ENCODE results near the gene SPOCD1. TPM values are rescaled to one million over a fixed set of nuclear protein-coding genes. Genes with fewer than 3 reads are reported as not detected.

The SPOCD1 gene
- total RNA-seq, 2 experiments from 2014 or later: not detected

DNA sequence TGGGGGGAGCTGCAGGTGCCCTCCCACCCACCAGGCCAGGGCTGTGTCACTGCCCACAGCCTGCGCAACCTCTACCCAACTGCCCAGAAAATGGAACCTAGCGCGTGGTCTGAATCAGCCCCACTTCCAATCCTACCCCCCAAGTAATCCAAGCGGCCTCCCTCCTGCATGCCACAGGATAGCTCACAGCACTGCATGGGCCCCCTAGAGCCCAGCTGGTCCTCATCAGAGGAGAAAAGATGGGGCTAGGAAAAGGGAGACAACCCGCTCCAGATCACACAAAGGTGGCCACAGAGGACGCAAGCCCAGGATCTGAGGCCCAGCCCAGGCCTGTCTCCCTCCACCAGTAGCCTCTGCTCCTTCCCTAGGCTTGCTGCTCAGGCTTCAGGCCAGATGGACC lies 57.8 kb downstream of the SPOCD1 start:
- H3K4me1 Mint-ChIP-seq: peaks cover 18% of the 10 kb centered on the region
- CTCF ChIA-PET: interaction anchor here (2.3 to 5.0 kb wide), 2 partner anchors 12 to 31 kb away, joined by 12 to 26 read pairs; no protein-coding TSS in a partner anchor
- no peaks in the 10 kb centered on the region for H3K36me3 Mint-ChIP-seq
- ATAC-seq (no peak), DNase-seq (no peak)
- no peaks in the 10 kb centered on the region for H3K9me3 Mint-ChIP-seq (ENCODE audit: low read depth)
- peaks cover 32% of the 10 kb centered on the region for H3K27me3 Mint-ChIP-seq
- no peak overlapping the region for H3K4me3 Mint-ChIP-seq
- no peak overlapping the region for H3K27ac Mint-ChIP-seq

GRCh38 chr1:31757204-31757679 lies 58.6 kb downstream of the SPOCD1 start:
- CTCF ChIA-PET: interaction anchor here (2.3 to 5.0 kb wide), 2 partner anchors 11 to 32 kb away, joined by 12 to 26 read pairs; no protein-coding TSS in a partner anchor
- H3K27me3 Mint-ChIP-seq: peaks cover 29% of the 10 kb centered on the region
- H3K27ac Mint-ChIP-seq: no peak overlapping the region
- no peak overlapping the region for H3K4me3 Mint-ChIP-seq
- H3K9me3 Mint-ChIP-seq (ENCODE audit: low read depth): no peaks in the 10 kb centered on the region
- H3K36me3 Mint-ChIP-seq: no peaks in the 10 kb centered on the region
- no peak for DNase-seq
- peaks cover 23% of the 10 kb centered on the region for H3K4me1 Mint-ChIP-seq
- no peak for ATAC-seq

DNA sequence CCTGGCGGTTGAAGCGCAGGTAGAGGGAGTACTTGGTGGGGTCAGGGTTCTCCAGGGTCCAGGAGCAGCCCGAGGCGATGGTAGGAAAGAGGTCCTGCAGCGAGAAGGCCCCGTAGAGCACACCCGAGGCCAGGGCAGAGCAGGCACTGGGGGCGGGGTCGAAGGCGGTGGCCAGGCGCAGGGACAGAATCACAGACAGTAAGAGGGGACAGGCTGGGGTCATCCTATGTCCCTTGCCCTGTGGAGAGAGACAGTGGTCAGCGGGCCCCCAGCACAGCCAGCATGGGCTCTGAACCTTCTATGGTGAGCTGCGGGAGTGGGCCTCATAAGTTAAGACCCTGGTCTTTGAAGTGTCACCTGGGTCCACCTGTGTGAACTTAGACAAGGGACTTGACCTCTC lies 59.2 kb downstream of the SPOCD1 start:
- H3K36me3 Mint-ChIP-seq: no peaks in the 10 kb centered on the region

GRCh38 chr1:31755850-31756492 lies 59.9 kb downstream of the SPOCD1 start:
- Mint-ChIP-seq H3K27ac (no peak overlapping the region), H3K36me3 (no peaks in the 10 kb centered on the region), H3K27me3 (peaks cover 16% of the 10 kb centered on the region), H3K9me3 (ENCODE audit: low read depth) (no peaks in the 10 kb centered on the region), H3K4me3 (no peak overlapping the region), H3K4me1 (peaks cover 26% of the 10 kb centered on the region)
- no peak for DNase-seq
- no peak for ATAC-seq
- CTCF ChIA-PET: no interaction called here

More for the DNA sequence above, 59.2 kb downstream of the SPOCD1 start:
- no peaks in the 10 kb centered on the region for H3K9me3 Mint-ChIP-seq (ENCODE audit: low read depth)
- DNase-seq (no peak), ATAC-seq (no peak)
- H3K4me1 Mint-ChIP-seq: peaks cover 25% of the 10 kb centered on the region
- peaks cover 22% of the 10 kb centered on the region for H3K27me3 Mint-ChIP-seq
- H3K4me3 Mint-ChIP-seq: no peak overlapping the region
- no peak overlapping the region for H3K27ac Mint-ChIP-seq
- CTCF ChIA-PET: interaction anchor here (5.0 kb wide), 1 partner anchor 32 kb away, joined by 26 read pairs; no protein-coding TSS in a partner anchor

DNA sequence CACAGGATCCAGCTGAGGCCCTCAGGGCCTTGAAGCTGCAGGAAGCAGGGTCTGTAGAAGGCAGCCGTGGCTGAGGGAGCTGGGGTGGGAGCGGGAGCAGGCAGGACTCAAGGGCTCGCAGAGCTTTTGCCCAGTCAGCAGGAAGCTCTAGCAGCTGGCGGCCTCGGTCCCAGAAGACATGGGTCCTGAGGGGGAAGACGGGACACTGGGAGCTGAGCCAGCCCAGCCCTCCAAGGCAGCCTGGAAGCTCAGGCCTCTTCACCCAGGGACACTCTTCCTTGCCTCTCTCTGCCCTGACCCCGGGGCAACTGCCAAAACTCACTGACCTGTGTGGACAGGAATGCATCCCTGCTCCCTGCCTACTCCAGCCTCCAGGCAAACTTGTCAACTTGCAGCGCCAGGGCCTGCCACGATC lies 60.6 kb downstream of the SPOCD1 start:
- Mint-ChIP-seq H3K27ac (no peak overlapping the region), H3K4me1 (peaks cover 33% of the 10 kb centered on the region), H3K9me3 (ENCODE audit: low read depth) (no peaks in the 10 kb centered on the region), H3K27me3 (peaks cover 14% of the 10 kb centered on the region), H3K4me3 (no peak overlapping the region), H3K36me3 (no peaks in the 10 kb centered on the region)
- ATAC-seq: no peak
- DNase-seq: no peak
- CTCF ChIA-PET: no interaction called here

- CTCF ChIA-PET: interaction anchor here (1.2 to 4.5 kb wide), 2 partner anchors 9 to 34 kb away, joined by 5 to 25 read pairs; no protein-coding TSS in a partner anchor
- H3K4me1 Mint-ChIP-seq: peaks cover 39% of the 10 kb centered on the region
Measured at GRCh38 chr1:31754397-31754796, 61.4 kb downstream of the SPOCD1 start.

GRCh38 chr1:31753707-31754349 lies 62.0 kb downstream of the SPOCD1 start:
- ATAC-seq (no peak), DNase-seq (no peak)
- Mint-ChIP-seq H3K9me3 (ENCODE audit: low read depth) (no peaks in the 10 kb centered on the region), H3K27ac (no peak overlapping the region), H3K4me3 (no peak overlapping the region), H3K4me1 (peaks cover 40% of the 10 kb centered on the region), H3K27me3 (peaks cover 9% of the 10 kb centered on the region), H3K36me3 (no peaks in the 10 kb centered on the region)
- CTCF ChIA-PET: interaction anchor here (1.2 to 4.5 kb wide), 3 partner anchors 8 to 35 kb away, joined by 3 to 25 read pairs (median 5); no protein-coding TSS in a partner anchor

More at GRCh38 chr1:31754397-31754796, 61.4 kb downstream of the SPOCD1 start:
- Mint-ChIP-seq H3K36me3 (no peaks in the 10 kb centered on the region), H3K9me3 (ENCODE audit: low read depth) (no peaks in the 10 kb centered on the region), H3K27ac (no peak overlapping the region), H3K4me3 (no peak overlapping the region), H3K27me3 (peaks cover 9% of the 10 kb centered on the region)
- no peak for DNase-seq
- no peak for ATAC-seq

DNA sequence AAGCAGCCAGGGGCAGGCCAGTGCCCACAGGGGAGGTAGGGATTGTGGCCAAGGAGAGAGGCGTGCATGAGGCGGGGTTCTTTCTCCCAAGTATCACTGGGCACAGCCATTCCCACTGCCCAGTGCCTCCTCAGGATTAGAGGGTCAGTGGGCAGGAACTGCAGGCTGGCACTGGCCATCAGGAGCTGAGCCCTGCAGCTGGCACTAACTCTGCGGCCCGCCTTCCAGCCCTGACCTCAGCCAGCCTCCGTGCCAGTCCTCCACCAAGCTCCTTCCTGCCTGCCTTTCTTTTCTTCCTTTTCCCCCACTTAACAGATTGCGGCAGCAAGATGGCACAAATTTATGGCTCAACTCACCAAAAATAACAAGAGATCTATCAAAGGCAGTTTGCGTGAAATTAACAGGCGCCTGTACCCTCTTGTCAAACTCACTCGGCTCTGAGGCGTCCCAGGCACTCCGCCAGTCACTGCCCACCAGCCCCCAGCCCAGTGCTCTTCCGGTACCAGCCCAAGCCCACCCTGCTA lies 62.8 kb downstream of the SPOCD1 start:
- no peak for ATAC-seq
- DNase-seq: no peak
- no peaks in the 10 kb centered on the region for H3K9me3 Mint-ChIP-seq (ENCODE audit: low read depth)
- H3K36me3 Mint-ChIP-seq: no peaks in the 10 kb centered on the region
- CTCF ChIA-PET: interaction anchor here (1.5 to 4.5 kb wide), 2 partner anchors 12 to 36 kb away, joined by 3 to 25 read pairs; no protein-coding TSS in a partner anchor
- no peak overlapping the region for H3K4me3 Mint-ChIP-seq
- H3K27me3 Mint-ChIP-seq: peaks cover 8% of the 10 kb centered on the region
- H3K27ac Mint-ChIP-seq: no peak overlapping the region
- H3K4me1 Mint-ChIP-seq: peaks cover 43% of the 10 kb centered on the region

DNA sequence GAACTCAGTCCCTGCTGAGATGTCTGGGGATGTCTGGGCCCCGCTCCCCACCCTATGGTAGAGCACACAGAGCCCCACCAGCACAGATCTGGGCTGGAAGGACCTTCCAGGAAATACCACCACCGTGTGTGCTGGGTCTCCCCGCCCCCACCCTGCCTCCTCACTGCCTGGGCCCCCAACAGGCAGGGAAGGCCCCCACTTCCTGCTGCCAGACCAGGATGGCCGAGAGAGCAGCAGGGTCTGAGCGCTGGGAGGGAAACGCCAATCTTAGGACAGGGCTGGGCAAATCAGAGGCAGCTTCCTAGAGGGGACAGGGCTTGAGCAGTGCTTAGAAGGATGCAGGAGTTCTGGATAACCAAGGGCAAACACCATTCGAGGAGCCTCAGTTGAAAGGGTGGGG lies 63.6 kb downstream of the SPOCD1 start:
- ATAC-seq: peak; percentile 38

GRCh38 chr1:31751822-31752241 lies 64.0 kb downstream of the SPOCD1 start:
- no peak for DNase-seq
- ATAC-seq: no peak
- H3K27ac Mint-ChIP-seq: peak overlapping the region; percentile 39
- H3K4me1 Mint-ChIP-seq: peaks cover 49% of the 10 kb centered on the region
- no peak overlapping the region for H3K4me3 Mint-ChIP-seq
- H3K27me3 Mint-ChIP-seq: peaks cover 8% of the 10 kb centered on the region
- CTCF ChIA-PET: interaction anchor here (0.7 to 4.5 kb wide), 8 partner anchors 9 to 357 kb away, joined by 3 to 25 read pairs (median 5); partner anchors contain the start of gene PEF1
- no peaks in the 10 kb centered on the region for H3K36me3 Mint-ChIP-seq
- H3K9me3 Mint-ChIP-seq (ENCODE audit: low read depth): no peaks in the 10 kb centered on the region

More for the DNA sequence above, 63.6 kb downstream of the SPOCD1 start:
- peak; percentile 54 for DNase-seq
- Mint-ChIP-seq H3K27me3 (peaks cover 8% of the 10 kb centered on the region), H3K36me3 (no peaks in the 10 kb centered on the region), H3K4me1 (peaks cover 45% of the 10 kb centered on the region), H3K4me3 (no peak overlapping the region), H3K27ac (peak overlapping the region; percentile 39), H3K9me3 (ENCODE audit: low read depth) (no peaks in the 10 kb centered on the region)
- CTCF ChIA-PET: interaction anchor here (0.7 to 4.5 kb wide), 5 partner anchors 9 to 111 kb away, joined by 3 to 25 read pairs (median 6); no protein-coding TSS in a partner anchor

- ATAC-seq: peak; percentile 82
- peaks cover 8% of the 10 kb centered on the region for H3K27me3 Mint-ChIP-seq
- H3K9me3 Mint-ChIP-seq (ENCODE audit: low read depth): no peaks in the 10 kb centered on the region
- H3K4me3 Mint-ChIP-seq: no peak overlapping the region
- CTCF ChIA-PET: interaction anchor here (0.7 to 4.5 kb wide), 7 partner anchors 10 to 358 kb away, joined by 3 to 25 read pairs (median 6); partner anchors contain the start of gene PEF1
- no peaks in the 10 kb centered on the region for H3K36me3 Mint-ChIP-seq
- peak overlapping the region; percentile 62 for H3K27ac Mint-ChIP-seq
- peak; percentile 78 for DNase-seq
- peaks cover 58% of the 10 kb centered on the region for H3K4me1 Mint-ChIP-seq
Measured at GRCh38 chr1:31750858-31751510, 64.8 kb downstream of the SPOCD1 start.

DNA sequence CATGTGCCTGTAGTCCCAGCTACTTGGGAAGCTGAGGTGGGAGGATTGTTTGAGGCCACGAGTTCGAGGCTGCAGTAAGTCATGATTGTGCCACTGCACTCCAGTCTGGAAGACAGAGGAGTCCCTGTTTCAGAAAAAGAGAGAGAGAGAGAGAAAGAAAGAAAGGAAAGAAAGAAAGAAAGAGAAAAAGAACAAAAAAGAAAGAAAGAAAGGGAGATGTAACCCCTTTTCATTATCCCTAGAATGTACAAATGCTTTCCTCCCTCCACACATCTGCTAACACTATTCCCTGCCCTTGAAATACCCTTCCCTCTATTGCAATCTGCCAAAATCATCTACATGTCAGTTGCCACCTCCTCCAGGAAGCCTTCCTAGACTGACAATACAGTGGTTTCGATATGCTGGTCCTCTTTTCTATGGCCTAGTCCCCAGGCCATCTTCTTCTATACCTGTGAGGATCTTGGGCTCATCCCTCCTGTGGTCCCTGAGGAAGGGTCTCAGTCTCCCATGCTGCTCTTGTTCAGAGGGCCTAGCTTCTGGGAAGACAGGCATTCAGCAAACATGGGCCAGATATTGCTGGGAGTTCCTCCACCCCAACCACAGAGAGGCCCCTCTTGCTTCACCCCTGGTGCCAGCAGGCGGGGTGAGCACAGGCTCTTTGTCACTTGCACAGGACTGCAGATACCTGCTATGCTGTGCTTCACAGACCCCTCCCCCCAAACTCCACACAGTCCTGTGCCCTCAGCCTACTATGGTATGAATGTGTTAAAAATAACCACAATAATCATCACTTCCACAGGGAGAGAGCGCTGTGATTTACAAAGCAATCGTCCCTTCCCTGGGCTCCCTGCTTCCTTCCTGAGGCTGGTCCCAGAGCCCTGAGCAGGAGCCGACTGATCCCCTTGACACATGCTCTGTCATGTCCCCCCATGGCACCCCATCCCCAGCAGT lies 65.8 kb downstream of the SPOCD1 start:
- H3K4me1 Mint-ChIP-seq: peaks cover 61% of the 10 kb centered on the region
- H3K27me3 Mint-ChIP-seq: peaks cover 8% of the 10 kb centered on the region
- no peak overlapping the region for H3K27ac Mint-ChIP-seq
- no peaks in the 10 kb centered on the region for H3K9me3 Mint-ChIP-seq (ENCODE audit: low read depth)
- CTCF ChIA-PET: interaction anchor here (1.1 to 4.5 kb wide), 9 partner anchors 11 to 359 kb away, joined by 3 to 25 read pairs (median 5); partner anchors contain the start of gene ADGRB2
- DNase-seq (no peak), ATAC-seq (no peak)
- H3K36me3 Mint-ChIP-seq: no peaks in the 10 kb centered on the region
- no peak overlapping the region for H3K4me3 Mint-ChIP-seq
